Measurements from ENCODE around the gene AMELY. TPM values are rescaled to one million over a fixed set of nuclear protein-coding genes. Genes with fewer than 3 reads are reported as not detected.
"Not testable (repeated sequence)": the region's sequence is repeated elsewhere in the genome, so short reads cannot be mapped to it uniquely, and the experiment has no call there.

AMELY gene
- total RNA-seq, 6 donors from 2014 or later = not detected

DNA sequence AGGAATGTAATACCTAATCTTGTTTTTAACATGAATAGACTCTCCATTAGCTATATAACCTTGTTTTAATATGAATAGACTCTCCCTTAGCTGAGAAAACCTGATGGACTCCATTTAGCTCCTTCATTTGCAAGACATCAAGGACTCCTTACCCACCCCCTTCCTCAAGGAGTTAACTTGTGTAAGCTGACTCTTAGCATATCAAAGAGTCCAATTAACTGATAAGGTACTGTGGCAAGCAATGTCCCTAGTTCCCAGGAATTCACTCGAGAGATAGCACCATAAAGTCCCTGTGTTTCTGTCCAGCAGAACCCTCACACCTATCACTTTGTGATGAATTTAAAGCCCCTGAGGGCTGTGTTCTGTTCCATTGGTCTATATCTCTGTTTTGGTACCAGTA, 16.3 kb downstream of the AMELY start:
- H3K36me3 ChIP-seq = no peaks in the 10 kb centered on the region
- no peaks in the 10 kb centered on the region for H3K27me3 ChIP-seq
- TF ChIP-seq EP300 (IDR thresholded peaks at IDR 0.05) = no peak
- TF ChIP-seq, protein P1, sequence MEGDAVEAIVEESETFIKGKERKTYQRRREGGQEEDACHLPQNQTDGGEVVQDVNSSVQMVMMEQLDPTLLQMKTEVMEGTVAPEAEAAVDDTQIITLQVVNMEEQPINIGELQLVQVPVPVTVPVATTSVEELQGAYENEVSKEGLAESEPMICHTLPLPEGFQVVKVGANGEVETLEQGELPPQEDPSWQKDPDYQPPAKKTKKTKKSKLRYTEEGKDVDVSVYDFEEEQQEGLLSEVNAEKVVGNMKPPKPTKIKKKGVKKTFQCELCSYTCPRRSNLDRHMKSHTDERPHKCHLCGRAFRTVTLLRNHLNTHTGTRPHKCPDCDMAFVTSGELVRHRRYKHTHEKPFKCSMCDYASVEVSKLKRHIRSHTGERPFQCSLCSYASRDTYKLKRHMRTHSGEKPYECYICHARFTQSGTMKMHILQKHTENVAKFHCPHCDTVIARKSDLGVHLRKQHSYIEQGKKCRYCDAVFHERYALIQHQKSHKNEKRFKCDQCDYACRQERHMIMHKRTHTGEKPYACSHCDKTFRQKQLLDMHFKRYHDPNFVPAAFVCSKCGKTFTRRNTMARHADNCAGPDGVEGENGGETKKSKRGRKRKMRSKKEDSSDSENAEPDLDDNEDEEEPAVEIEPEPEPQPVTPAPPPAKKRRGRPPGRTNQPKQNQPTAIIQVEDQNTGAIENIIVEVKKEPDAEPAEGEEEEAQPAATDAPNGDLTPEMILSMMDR (IDR thresholded peaks at IDR 0.05) = no peak
- no peak for TF ChIP-seq POLR2AphosphoS5 (IDR thresholded peaks at IDR 0.05)
- TF ChIP-seq POLR2A (IDR thresholded peaks at IDR 0.05) = no peak
- H3K27ac ChIP-seq = no peak overlapping the region
- WGBS, 2 donors = no CpG with 5 or more reads among the region's 1 CpG
- H3K4me3 ChIP-seq = no peak overlapping the region
- no peaks in the 10 kb centered on the region for H3K9me3 ChIP-seq
- H3K4me1 ChIP-seq = no peaks in the 10 kb centered on the region
- ATAC-seq (ENCODE audit: low FRiP score in 2 of 2) (no peak), DNase-seq (no peak)

DNA sequence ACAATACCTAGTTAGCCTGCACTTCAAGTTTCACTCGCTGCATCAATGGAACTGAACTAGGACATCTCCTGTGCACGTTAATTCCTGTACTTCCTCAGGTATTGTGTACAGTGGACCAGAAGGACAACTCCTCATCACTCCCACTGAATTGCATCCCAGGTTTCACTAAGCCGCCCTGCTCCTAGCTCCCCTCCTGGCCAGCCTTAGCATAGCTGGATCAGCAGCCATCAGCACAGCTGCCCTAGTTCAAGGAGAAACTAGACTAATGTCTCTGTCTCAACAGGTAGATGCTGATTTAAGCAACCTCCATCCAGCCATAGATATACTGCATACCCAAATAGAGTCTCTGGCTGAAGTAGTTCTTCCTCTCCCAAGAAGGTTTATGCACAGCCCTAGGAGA, 17.1 kb downstream of the AMELY start:
- 44% methylated on average over 3 of the region's 3 CpGs; no CpG with 5 or more reads in 1 of the 2 donors for WGBS, 2 donors
- TF ChIP-seq POLR2A (IDR thresholded peaks at IDR 0.05) (no peak), EP300 (IDR thresholded peaks at IDR 0.05) (no peak), POLR2AphosphoS5 (IDR thresholded peaks at IDR 0.05) (no peak)
- TF ChIP-seq, protein P1 (IDR thresholded peaks at IDR 0.05) = no peak
- H3K9me3 ChIP-seq = no peaks in the 10 kb centered on the region
- ATAC-seq (ENCODE audit: low FRiP score in 2 of 2) (no peak), DNase-seq (no peak)
- no peak overlapping the region for H3K27ac ChIP-seq
- no peaks in the 10 kb centered on the region for H3K27me3 ChIP-seq
- no peaks in the 10 kb centered on the region for H3K36me3 ChIP-seq
- no peaks in the 10 kb centered on the region for H3K4me1 ChIP-seq
- H3K4me3 ChIP-seq = no peak overlapping the region

DNA sequence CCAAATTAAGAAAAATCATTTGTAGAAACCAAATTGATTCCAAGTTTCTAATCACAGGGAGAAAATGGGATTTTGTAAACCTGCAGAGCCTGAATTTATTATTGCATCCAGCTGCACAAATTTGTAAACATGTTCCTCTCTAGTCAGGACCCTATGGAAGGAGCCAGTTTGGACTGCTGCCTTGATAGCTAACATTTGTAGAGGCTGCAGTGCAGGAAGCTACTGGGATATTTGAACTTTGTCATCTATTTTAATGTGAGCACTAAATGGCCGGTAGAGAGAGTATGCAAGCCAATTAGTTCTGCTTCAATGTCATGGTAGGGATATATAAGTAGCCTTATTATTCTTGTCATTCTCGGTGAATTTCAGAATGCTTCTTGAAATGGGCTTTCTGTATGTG, 62.2 kb downstream of the AMELY start:
- Histone ChIP-seq H3K4me1 (no peaks in the 10 kb centered on the region), H3K4me3 (no peak overlapping the region), H3K36me3 (no peaks in the 10 kb centered on the region), H3K27ac (no peak overlapping the region), H3K27me3 (no peaks in the 10 kb centered on the region), H3K9me3 (no peaks in the 10 kb centered on the region)
- ATAC-seq (ENCODE audit: low FRiP score in 2 of 2) (no peak), DNase-seq (no peak)
- WGBS, 2 donors = 63% methylated on average over 2 of the region's 2 CpGs; no CpG with 5 or more reads in 1 of the 2 donors
- TF ChIP-seq, protein P1 (IDR thresholded peaks at IDR 0.05) = no peak
- TF ChIP-seq EP300 (IDR thresholded peaks at IDR 0.05) = no peak
- no peak for TF ChIP-seq POLR2A (IDR thresholded peaks at IDR 0.05)
- no peak for TF ChIP-seq POLR2AphosphoS5 (IDR thresholded peaks at IDR 0.05)

DNA sequence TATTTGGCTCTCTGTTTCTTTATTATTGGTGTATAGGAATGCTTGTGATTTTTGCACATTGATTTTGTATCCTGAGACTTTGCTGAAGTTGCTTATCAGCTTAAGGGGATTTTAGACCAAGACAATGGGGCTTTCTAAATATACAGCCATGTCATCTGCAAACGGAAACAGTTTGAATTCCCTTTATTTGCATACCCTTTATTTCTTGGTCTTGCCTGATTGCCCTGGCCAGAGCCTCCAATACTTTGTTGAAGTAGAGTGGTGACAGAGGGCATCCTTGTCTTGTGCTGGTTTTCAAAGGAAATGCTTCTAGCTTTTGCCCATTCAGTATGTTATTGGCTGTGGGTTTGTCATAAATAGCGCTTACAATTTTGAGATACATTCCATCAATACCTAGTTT, 68.9 kb downstream of the AMELY start:
- H3K4me3 ChIP-seq; H3K36me3 ChIP-seq; ATAC-seq (ENCODE audit: low FRiP score in 2 of 2); H3K9me3 ChIP-seq; DNase-seq; H3K27me3 ChIP-seq; H3K4me1 ChIP-seq; H3K27ac ChIP-seq: not testable (repeated sequence)
- 86% methylated on average over 2 of the region's 2 CpGs; no CpG with 5 or more reads in 1 of the 2 donors for WGBS, 2 donors

Other genes starting within 250 kb of the AMELY start
- 1 to 10 TPM in 3 of 6 donors, not detected in 3; 1.4 to 4.2 (median 1.5) TPM for gene TBL1Y, start 1.1 kb downstream of the AMELY start, total RNA-seq

Data from upper lobe of left lung (tissue), 6 donors.